OCI-M2 (cell line): ENCODE results near the gene ADGRA1.

ENCODE experiments used
- DNase-seq: peaks from one replicate; lab custom pipeline; 2025; ENCODE audit not compliant: unreplicated experiment; lab: John Stamatoyannopoulos, UW

ADGRA1 gene

DNA sequence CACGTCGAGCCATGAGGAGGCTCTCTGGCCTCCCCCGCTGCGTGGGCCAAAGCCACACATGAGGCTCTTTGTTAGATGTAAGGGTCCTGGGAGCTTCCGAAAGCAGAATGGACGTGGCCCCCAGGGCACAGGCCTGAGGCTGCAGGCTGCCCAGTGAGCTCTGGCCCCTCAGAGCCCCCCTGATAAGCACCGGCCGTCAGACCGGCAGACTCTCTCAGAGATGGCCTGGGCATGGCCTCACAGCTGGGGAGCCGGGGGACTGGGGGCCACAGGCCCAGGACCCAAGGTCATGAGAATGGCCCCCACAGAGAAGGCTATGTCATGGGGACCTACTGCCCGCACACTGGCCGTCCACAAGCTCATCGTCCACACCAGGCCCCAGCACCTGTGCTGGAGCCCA is 31.7 kb upstream of the ADGRA1 start:
- no peak for DNase-seq

DNA sequence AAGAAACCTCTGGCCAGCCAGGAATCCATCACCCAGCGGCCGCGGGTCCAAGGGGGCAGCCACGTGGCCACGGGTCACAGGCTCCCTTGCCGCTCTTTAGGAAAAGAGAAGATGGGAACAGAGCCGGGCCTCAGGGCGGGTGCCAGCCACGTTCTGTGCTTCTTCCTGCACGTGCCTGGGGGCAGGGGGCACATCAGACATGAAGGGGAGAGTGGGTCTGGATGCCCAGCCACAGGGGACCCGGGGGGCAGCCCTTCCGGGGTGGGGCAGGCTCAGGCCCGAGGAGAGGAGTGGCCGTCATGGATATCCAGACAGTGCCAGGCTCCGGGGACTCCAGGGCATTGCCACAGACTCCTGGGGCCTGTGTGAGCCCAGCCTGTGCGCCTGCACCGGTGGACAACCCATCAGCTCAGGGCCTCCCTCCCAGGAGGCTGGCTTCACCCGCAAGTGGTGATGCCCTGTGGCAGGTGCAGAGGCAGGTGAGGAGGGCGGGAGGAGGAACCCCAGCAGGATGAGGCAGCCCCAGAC is 31.0 kb upstream of the ADGRA1 start:
- no peak for DNase-seq

DNA sequence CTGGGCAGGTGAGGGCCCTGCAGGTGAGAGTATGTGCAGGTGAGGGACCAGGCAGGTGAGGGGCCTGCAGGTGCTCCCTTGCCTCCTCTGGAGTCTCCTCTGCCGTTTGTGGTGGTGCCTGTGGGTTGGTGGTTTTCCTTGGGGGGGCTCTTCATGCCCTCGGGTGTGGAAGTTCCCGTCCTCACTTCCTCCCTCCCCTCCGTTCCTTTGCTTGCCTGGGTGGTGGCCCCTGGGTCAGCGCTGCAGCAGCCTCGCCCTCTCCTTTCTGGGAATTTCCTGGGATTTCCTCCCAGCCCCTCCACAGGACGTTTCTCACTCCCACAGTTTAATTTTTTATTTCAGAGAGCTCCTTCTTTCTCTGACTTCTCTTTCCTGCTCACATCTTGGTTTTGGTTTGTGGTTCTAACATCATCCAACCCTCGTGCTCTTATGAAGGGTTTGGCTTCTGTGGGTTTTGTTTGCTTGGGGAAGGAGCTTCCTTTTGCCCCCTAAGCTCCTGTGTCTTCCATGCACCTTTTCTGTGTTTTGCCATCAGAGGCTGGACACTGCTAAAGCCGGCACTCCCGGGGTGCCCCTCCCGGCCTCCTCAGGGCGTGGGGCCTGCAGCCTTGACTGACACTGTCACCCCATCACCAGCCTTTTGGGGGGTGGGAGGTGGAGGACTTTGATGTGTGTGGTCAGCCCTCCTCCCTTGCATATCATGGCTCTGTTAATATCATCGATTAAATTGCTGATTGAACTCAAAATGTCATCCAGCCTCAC is 29.2 kb upstream of the ADGRA1 start:
- DNase-seq, result no peak

DNA sequence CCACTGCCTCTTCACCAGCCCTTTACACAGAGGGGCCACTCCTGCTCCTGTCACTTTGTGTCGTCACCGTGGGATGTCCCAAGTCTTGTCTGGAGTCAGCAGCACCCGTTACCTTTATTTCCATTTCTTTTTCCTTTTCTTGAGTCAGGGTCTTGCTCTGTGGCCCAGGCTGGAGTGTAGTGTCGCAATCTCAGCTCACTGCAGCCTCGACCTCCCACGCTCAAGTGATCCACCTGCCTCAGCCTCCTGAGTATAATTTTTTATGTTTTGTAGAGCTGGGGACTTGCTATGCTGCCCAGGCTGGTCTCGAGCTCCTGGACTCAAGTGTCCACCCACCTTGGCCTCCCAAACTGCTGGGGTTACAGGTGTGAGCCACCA is 28.6 kb upstream of the ADGRA1 start:
- no peak for DNase-seq

DNA sequence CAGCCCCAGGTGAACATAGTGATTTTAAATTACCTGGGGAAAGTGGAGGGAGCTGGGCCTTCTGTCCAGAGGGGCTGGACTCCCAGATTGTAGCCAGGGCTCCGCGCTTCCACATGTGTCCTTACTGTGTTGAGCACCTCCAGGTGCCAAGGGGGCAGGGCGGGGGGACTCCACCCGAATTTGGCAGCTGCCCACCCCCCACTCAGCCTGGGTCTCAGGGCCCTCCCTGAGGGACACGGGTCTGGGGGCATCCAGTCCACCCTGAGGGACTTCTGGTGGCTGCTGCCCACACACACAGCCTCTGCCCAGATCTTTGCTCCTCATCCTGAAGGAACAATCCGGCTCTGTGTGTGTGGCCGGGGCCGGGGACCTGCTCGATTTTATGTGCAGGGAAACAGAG is 28.2 kb upstream of the ADGRA1 start:
- DNase-seq, result no peak

DNA sequence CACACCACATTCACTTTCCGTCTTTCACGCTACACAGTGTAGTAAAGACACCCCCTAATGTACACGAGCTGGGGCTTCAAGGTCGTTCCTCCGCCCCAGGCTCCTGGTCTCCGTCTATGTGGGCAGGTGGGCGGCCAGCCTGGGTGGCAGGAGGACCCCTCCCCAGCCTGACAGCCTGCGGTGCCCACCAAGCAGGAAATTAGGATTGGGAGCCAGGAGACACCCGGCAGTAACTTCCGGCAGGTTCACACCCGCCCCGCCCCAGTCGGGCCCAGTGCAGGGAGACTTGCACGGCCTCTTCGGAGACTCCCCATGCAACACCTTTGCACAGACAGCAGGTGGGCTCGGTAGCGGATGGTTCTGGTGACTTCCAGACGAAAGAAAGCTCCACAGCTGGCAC is 27.7 kb upstream of the ADGRA1 start:
- no peak for DNase-seq

DNA sequence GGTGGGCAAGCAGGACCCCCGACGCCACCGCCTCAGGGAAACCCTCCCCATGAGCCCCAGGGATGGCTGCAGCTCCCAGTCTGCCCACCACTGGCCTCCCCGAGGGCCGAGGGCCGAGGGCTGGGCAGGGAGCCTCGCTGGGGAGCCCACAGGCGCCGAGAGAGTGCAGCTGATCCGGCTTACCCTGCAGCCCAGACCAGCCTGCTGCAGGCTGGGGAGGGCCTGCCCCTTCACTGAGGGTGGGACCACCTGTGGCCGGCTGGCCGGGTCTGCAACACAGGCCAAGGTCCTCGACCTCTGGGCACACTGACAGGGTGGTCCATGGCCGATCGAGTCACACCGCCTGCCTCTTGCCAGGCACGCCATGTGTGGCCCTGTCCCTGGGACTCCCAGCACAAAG is 27.3 kb upstream of the ADGRA1 start:
- no peak for DNase-seq

DNA sequence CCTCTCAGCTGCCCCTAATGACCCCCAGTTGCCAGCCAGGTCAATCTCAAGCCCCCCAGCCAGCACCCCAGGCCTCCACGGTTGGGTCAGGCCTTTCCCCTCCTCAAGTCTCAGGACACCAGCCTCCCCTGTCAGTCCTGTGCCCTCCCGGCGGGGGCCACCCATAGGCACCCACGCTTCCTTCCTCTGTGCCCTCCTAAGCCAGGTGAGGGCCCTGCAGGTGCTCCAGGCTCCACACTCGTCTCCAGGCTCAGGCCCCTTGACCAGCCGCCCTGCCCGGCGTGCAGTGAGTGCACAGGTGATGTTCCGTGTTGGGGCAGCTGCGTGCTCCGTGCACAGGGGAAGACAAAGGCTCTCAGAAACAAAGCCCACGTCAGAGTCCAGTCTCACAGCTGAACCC is 26.8 kb upstream of the ADGRA1 start:
- no peak for DNase-seq

DNA sequence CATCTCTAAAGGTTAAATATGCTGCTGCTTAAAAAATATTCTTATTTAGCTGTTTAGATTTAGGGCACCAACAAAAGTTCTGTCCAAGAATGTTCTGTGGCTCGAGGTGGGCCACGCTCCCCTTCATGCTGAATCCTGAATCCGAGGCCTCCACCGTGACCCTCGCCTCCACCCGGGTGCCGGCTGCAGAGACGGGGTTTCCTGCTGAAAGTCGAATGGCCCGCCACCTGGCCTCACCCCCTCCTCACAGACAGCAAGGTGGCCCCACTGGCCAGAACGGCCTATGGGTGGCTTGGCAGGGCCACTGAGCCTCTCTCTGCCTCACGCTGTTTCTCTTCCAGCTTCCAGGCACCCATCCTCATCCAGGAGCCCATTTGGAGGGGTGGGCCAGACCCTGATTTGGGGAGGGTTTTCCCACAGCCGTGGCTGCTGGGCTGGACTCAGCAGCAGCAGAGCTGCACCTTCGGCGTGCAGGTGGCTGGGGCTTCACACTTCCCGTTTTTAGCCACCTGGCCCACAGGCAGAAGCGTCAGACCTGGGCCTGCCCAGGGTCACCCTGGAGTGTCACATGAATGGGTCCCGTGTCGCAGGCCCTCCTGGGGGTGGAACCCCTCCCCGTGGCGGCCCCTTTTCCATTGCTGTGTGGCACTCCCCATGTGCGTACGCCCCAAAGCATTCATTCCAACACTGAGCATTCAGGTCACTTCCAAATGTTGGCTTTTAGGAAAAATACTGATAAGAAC is 26.3 kb upstream of the ADGRA1 start:
- DNase-seq, result no peak

DNA sequence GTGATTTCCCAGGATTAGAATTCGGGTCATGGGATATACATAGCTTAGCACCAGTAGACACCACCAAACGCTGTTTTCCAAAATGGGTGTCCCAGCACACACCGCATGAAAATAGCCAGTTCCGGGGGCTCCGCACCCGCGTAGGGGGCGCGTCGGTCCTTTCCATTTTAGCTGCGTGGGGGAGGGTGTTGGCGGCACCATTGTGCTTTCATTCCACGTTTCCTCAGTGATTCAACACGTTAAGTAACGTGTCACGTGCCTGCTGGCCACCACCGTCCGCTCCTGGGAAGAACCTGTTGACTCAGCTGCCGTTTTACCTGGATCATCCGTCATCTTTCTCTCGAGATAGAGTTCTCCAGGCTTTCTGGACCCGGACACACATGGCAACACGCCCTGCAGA is 25.6 kb upstream of the ADGRA1 start:
- no peak for DNase-seq

DNA sequence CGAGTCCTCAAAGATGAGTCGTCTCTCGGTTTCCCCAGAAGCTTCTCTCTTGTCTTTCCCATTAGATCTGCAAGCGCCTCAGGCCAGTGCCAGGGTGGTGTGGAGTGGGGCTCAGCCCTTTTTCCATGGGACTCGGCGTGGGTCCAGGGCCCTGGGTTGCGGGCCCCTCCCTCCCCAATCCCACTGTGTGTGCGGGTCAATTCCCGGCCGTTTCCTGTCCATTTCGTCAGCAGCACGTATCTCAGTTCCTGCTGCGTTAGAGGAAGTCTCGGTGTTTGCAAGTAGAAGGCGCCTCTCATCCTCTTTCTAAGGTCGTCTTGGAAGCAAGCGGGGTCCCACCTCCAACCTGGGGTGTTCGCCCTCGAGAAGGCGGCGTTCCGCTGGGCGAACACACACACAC is 25.1 kb upstream of the ADGRA1 start:
- DNase-seq, result no peak

DNA sequence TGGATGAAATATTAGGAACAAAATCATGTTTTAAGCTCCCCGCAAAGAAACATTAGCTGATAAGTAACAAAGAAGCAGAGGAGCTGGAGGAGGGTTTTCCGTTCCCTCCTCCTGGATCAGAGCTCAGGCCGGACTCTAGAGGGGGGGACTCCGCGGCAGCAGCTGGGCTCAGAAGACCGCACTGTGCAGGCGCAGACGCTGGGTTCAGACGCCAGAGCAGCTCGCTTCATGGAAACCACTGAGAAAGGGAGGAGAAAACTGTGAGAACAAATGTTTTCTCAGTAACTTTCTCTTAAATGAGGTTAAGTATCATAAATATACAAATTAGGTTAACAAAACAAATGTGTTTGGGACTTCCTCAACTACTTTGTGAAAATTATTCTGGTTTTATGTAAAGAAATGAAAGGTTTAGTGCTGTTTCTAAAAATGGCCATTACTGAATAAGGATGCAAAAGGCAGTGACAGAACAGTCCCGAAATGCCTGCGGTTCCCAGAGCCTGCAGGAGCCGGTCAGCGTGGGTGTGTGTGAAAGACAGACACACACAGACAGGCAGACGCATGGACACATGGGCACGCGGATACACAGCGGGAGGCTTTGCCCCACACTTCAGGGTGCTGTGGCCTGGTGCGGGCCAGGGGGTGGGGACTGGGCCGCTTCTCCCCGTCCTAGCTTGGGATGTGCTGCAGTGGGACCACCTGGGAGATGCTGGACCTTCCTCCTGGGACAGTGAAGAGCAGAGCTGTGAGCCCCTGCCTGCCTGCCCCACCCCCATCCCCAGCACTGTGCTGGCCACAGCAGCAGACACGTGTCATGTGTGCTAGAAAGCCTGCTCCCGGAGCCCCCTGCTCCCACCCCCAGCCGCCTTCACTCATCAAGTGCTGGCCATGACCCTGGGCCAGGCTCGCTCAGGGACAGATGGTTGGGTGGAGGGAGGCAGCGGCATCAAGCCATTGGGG is 20.3 kb upstream of the ADGRA1 start:
- DNase-seq, result no peak

DNA sequence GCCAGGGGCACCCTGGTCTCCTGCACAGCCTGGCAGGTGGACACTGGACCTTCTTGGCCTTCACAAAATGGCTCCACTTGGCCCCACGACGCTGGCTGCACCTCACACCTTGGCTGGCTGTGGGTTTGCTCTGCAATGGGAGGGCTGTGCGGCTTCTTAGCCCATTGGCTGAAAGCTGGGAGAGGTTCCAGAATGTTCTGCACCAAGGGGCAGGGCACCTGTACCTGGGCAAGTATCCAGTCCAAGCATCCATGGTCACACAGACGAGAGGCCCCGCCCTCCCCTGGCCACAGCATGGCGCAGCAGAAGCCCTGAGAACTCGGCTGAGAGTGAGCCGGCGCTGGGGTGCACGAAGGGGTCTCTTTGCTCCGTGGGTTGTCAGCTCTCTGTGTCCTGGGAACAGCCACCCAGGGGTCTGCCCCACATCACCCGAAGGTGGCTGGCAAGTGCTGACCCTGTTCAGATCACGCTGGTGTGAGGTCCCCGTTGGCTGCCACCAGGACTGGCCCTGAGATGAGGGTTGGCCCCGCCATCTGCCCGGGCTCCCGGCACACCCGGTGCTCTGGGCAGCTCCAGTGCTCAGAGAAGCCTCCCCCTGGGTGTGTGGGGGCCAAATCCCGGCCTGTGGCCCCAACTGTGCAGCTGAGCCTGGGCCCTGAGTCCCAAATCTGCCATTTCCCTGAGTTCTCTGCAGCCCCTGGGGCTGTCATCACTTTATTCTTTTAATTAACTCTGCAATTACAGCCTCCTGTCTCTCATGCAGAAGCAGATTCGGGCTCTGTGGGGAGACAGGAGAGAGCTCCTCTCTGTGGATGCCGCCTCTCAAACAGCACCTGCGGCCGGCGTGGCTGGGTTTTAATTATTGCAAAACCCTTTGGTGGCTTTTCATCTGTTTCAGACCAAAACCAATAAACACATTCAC is 19.4 kb upstream of the ADGRA1 start:
- no peak for DNase-seq

DNA sequence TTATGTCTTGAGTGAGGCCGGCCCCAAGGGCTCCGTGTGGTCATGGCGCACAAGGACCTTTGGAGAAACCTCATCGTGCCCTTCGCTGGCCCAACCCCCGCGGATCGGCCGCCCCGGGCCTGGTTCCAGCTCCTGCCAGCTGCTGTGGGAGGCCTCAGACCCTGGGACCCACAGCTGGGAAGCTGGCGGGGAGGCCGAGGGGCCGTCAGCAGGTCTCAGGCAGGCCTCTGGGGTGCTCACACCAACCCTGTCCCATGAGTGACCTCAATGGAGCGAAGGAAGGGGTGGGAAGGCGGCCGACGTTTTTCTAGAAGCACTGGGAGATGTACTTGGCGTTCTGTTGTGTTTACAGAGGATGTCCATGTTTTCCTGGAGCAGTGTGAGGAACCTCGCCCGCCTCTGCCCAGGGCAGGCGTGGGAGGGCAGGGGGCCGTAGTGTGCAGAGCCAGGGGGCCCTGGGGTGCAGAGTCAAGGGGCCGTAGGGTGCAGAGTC is 18.6 kb upstream of the ADGRA1 start:
- DNase-seq, result no peak

DNA sequence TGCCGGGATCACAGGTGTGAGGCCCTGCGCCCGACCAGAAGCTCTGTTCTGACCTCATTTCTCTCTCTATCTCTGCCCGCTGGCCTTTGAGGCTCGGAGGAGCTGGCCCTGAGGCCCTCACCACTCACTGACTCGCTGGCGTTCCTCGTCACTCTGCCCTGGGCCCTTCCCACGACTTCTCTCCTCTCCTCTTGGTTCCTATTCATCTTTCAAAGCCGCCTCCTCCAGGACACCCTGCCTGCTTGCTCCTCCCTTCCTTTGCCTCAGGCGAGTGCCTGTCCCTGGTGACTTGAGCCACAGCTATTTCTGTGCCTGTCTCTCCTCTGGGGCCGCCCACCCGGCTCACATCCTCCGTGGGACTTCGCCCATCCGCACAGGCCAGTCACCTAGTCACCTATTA is 17.3 kb upstream of the ADGRA1 start:
- no peak for DNase-seq

DNA sequence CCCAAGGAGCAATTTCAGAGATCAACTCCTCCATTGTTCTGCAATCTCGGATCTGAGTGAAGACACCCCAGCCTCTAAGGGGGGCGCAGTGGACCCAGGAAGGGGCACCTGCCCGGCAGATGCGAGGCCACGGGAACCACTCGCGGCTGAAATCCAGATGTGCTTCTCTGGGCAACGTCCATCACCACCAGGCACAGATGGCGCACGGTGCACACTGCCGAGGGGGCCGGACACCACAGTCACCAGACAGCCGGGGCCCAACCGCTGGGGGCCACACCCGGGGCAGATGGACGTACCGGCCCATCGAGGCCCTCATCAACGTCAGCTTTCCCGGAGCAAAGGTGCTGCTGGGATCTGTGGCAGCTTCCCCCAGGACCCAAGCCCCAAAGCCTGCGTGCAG is 16.9 kb upstream of the ADGRA1 start:
- no peak for DNase-seq

DNA sequence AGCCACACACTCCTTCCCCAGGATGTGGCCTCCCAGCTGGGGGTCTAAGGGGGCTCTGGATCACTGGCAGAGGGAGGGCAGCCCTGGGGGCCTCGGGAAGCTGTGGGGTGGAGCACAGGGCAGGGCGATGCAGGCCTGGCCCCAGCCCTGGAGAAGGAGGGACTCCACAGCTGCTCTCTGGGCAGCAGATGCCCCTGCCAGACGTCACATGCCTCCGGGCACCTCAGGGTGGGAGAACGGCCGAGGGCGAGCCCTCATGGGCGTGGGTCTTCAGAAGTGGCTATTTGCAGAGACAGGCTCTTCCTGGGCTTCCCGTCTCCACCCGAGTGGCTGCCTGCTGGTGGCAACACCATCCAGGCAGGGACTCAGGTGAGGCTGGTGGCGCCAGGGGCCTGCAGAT is 16.0 kb upstream of the ADGRA1 start:
- no peak for DNase-seq

DNA sequence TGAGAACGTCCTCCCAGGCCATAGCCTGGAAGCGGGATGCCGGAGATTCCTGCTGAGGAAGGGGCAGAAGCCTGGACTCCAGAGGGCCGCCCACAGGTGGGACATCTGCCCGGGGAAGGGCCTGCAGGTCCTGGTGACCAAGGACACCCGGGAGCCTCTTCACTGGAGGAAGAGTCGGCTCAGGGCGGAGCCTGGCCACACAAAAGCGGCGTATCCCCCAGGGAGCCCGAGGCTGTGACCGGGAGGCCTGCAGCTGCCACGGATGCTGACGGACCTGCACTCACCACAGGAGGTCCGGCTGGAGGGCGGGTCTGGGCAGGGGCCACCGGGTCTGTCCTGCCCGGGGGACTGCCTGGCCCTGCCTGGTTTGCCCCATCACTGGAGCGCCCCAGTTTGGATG is 15.5 kb upstream of the ADGRA1 start:
- no peak for DNase-seq

DNA sequence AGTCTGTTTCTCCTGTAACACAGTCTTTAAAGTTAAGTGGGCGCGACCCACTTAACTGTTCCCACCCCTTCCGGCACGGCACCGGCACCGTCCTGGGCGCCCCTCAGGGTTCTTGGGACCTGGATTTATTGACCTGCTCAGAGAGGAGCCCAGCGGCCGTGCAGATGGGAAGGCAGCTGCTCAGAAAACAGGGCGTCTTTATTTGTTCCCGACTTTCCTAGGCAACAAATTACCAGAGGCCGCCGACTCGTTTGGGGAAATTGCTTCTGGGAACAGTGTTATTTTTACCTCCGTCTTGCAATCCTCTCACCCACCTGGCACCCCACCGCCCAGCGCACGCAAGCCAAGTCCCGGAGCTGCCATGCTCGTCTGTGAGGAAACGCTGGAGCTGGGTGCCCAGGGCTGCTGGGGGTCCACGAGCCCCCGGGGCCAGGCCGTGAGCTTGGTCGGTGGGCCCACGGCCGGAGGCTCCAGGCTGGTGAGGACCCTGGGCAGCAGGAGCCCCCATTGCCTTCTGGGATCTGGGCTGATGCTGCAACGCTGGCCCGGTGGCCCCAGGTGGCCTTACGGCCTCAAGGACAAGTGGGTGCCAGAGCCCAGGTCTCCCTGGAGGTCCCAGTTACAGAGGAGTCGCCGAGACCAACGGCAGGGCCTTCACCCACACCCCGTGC is 14.9 kb upstream of the ADGRA1 start:
- DNase-seq, result no peak
